HepG2 (cell line): ENCODE results near the gene INSR. TPM values are rescaled to one million over a fixed set of nuclear protein-coding genes. Genes with fewer than 3 reads are reported as not detected.

ENCODE experiments used
- ATAC-seq: fragments of 200-7000 bp; cut with Tn5 transposase; 3 replicates; pipeline ENCODE4 v1.9.1; 2020; ENCODE audit warnings: mild to moderate bottlenecking, moderate library complexity
- BruUV-seq: library from RNA; stranded (reverse); fragments of 400-500 nt; replicated peaks from 2 replicates; lab custom pipeline; 2021; lab: Mats Ljungman, UMichigan
- CTCF ChIA-PET: fragments of 300-600 bp; formaldehyde crosslinking; extraction: SDS; loops from one replicate; lab custom pipeline; 2021; ENCODE audit warnings: low total read pairs, inconsistent platforms, low intra/inter-chr PET ratio; lab: Yijun Ruan, JAX
- POLR2A ChIA-PET: fragments of 350-600 bp; sonication (Branson Sonifier 250); formaldehyde crosslinking; loops from one replicate; lab custom pipeline; 2020; ENCODE audit warnings: antibody characterized with exemption, inconsistent platforms; lab: Yijun Ruan, JAX
- DNase-seq: peaks from one replicate; pipeline ENCODE4 v3.0.0-alpha.2; 2015; ENCODE audit warnings: low spot score
- FAIRE-seq: peaks from 3 replicates; lab custom pipeline; 2011; peaks lifted over from hg19 to GRCh38; lab: Jason Lieb, UNC
- H2AFZ ChIP-seq: one replicate; pipeline ENCODE4 v1.6.1; 2011; ENCODE audit warnings: low read length, inconsistent platforms
- H3K27ac ChIP-seq: fragments of 300-600 bp; 3 replicates; pipeline ENCODE4 v1.8.0; 2011; ENCODE audit warnings: mixed run types, mild to moderate bottlenecking, mixed read lengths, low read length, inconsistent platforms; ENCODE audit not compliant: insufficient read depth; ENCODE audit errors: extremely low read length
- H3K27me3 ChIP-seq, 2 experiments: fragments of 200-600 bp in 1 of 2; 2 replicates in 1 of 2; 3 replicates in 1 of 2; pipeline versions ENCODE4 v1.6.0 to v1.8.0; 2011; ENCODE audit warnings: low read length in 2 of 2, mild to moderate bottlenecking in 2 of 2, moderate library complexity in 2 of 2, inconsistent platforms in 1 of 2; ENCODE audit not compliant: insufficient read depth in 2 of 2, control insufficient read depth in 1 of 2
- H3K36me3 ChIP-seq, 2 experiments: fragments of 200-600 bp in 1 of 2; replicated peaks in 1 of 2; 2 replicates in 1 of 2; 3 replicates in 1 of 2; pipeline versions ENCODE4 v1.5.1 to v1.8.0; 2011; ENCODE audit warnings: low read length in 2 of 2, inconsistent platforms in 1 of 2; ENCODE audit not compliant: insufficient read depth in 2 of 2, control insufficient read depth in 1 of 2
- H3K4me1 ChIP-seq: 2 replicates; pipeline ENCODE4 v1.5.1; 2012; ENCODE audit warnings: low read length, inconsistent platforms; ENCODE audit not compliant: insufficient read depth
- H3K4me2 ChIP-seq: 2 replicates; pipeline ENCODE4 v1.6.0; 2011; ENCODE audit warnings: low read depth, low read length, inconsistent platforms
- H3K4me3 ChIP-seq, 3 experiments: fragments of 200-600 bp in 1 of 3; sonication (generic), shearing (Covaris generic) in 1 of 3; replicated peaks in 1 of 3; 2 replicates each; pipeline ENCODE4 v1.5.1; 2011 to 2016; ENCODE audit warnings: low read length in 3 of 3, inconsistent platforms in 2 of 3, low read depth in 2 of 3, mild to moderate bottlenecking in 2 of 3, control low read depth in 1 of 3, mixed read lengths in 1 of 3; ENCODE audit not compliant: insufficient read depth in 1 of 3
- H3K79me2 ChIP-seq: one replicate; pipeline ENCODE4 v1.6.1; 2011; ENCODE audit warnings: low read length, inconsistent platforms; ENCODE audit not compliant: insufficient read depth
- H3K9ac ChIP-seq: 2 replicates; pipeline ENCODE4 v1.6.0; 2011; ENCODE audit warnings: mild to moderate bottlenecking, low read depth, low read length, inconsistent platforms; ENCODE audit not compliant: insufficient read depth
- H3K9me3 ChIP-seq: 2 replicates; pipeline ENCODE4 v1.5.1; 2012; ENCODE audit warnings: mild to moderate bottlenecking, low read length
- H4K20me1 ChIP-seq: 2 replicates; pipeline ENCODE4 v1.6.0; 2011; ENCODE audit warnings: inconsistent platforms, mild to moderate bottlenecking, low read length, moderate library complexity; ENCODE audit not compliant: insufficient read depth
- ADNP ChIP-seq: sonication (generic); formaldehyde crosslinking; IDR thresholded peaks from 2 replicates; pipeline ENCODE4 v1.4.0; 2020; ENCODE audit warnings: missing genetic modification reagents
- ASH2L ChIP-seq: fragments of 300-600, 200-600 bp; sonication (generic); IDR thresholded peaks from 2 replicates; pipeline ENCODE4 v1.7.0; 2017; ENCODE audit warnings: low read depth, mild to moderate bottlenecking, moderate library complexity, mixed read lengths, low read length; ENCODE audit not compliant: insufficient read length
- CENPX ChIP-seq: sonication (generic); formaldehyde crosslinking; IDR thresholded peaks from 2 replicates; pipeline ENCODE4 v1.9.0; 2021; ENCODE audit warnings: mild to moderate bottlenecking, missing genetic modification reagents, moderate library complexity
- CTCF ChIP-seq: sonication (generic); formaldehyde crosslinking; IDR thresholded peaks from 2 replicates; pipeline ENCODE4 v1.5.0; 2020; ENCODE audit warnings: mild to moderate bottlenecking, missing genetic modification reagents, moderate library complexity
- MXD4 ChIP-seq: IDR thresholded peaks from 2 replicates; pipeline ENCODE4 v1.6.1; 2016; ENCODE audit warnings: mild to moderate bottlenecking, missing biosample characterization, missing genetic modification reagents
- PHF5A ChIP-seq: IDR thresholded peaks from one replicate; pipeline ENCODE4 v1.6.1; 2018; ENCODE audit warnings: low read depth, missing genetic modification reagents; ENCODE audit not compliant: unreplicated experiment
- RNF219 ChIP-seq: sonication (generic); formaldehyde crosslinking; IDR thresholded peaks from 2 replicates; pipeline ENCODE4 v1.5.0; 2020; ENCODE audit warnings: mild to moderate bottlenecking, missing genetic modification reagents
- SMC3 ChIP-seq: IDR thresholded peaks from 2 replicates; pipeline ENCODE4 v1.6.1; 2011; ENCODE audit warnings: low read length, improper control_type of control experiment
- STAG1 ChIP-seq: sonication (generic); formaldehyde crosslinking; IDR thresholded peaks from 2 replicates; pipeline ENCODE4 v1.4.0; 2020; ENCODE audit warnings: missing genetic modification reagents
- ZFP90 ChIP-seq: sonication (generic); formaldehyde crosslinking; IDR thresholded peaks from 2 replicates; pipeline ENCODE4 v1.8.0; 2022; ENCODE audit warnings: missing genetic modification reagents, mild to moderate bottlenecking, inconsistent platforms, borderline replicate concordance
- ZNF180 ChIP-seq: sonication (generic); formaldehyde crosslinking; IDR thresholded peaks from 2 replicates; pipeline ENCODE4 v1.4.0; 2020; ENCODE audit warnings: low read depth, missing genetic modification reagents, borderline replicate concordance
- ZNF251 ChIP-seq: sonication (generic); formaldehyde crosslinking; IDR thresholded peaks from 2 replicates; pipeline ENCODE4 v1.9.0; 2021; ENCODE audit warnings: mild to moderate bottlenecking, missing genetic modification reagents
- ZNF343 ChIP-seq: sonication (generic); formaldehyde crosslinking; IDR thresholded peaks from 2 replicates; pipeline ENCODE4 v1.4.0; 2020; ENCODE audit warnings: mild to moderate bottlenecking, missing genetic modification reagents
- ZNF572 ChIP-seq: sonication (generic); formaldehyde crosslinking; IDR thresholded peaks from 2 replicates; pipeline ENCODE4 v1.5.1; 2020; ENCODE audit warnings: mild to moderate bottlenecking, missing genetic modification reagents
- ZNF687 ChIP-seq: sonication (generic); formaldehyde crosslinking; IDR thresholded peaks from 2 replicates; pipeline ENCODE4 v1.5.1; 2020; ENCODE audit warnings: mild to moderate bottlenecking, missing genetic modification reagents, moderate library complexity
- WGBS: methylation state at CpG from one replicate; pipeline ENCODE4 v1.1.6; 2017; ENCODE audit warnings: low lambda C conversion rate; 5-methylcytosine and 5-hydroxymethylcytosine counted together
- in situ Hi-C: cut with HindIII; loops from 2 replicates; pipeline ENCODE4 v1.10.0; 2017; ENCODE audit warnings: low pct_unique_long_range_greater_than_20kb; ENCODE audit not compliant: extremely low pct_ligation_motif_present
- intact Hi-C: fragments of 100-400 bp; cut with micrococcal nuclease; formaldehyde crosslinking; loops from one replicate; pipeline ENCODE4 v1.10.0; 2022; ENCODE audit not compliant: unreplicated experiment
- polyA plus RNA-seq, 8 experiments: library from polyadenylated mRNA; depleted of rRNA in 3 of 8; stranded (reverse) in 7 of 8; unstranded in 1 of 8; fragments of >200 nt; fragmentation: Illumina TruSeq in 4 of 8; extraction: Trizol in 4 of 8; gene quantifications; 2 replicates each; pipeline versions ENCODE4 v1.2.1 to v1.2.3, GENCODE V29; 2011 to 2016; ENCODE audit warnings: low read depth in 4 of 8, missing spikeins in 1 of 8, mixed read lengths in 1 of 8; ENCODE audit not compliant: insufficient read depth in 1 of 8
- total RNA-seq, 5 experiments: library from RNA; depleted of rRNA; stranded (reverse); fragments of >200 nt; fragmentation: Illumina TruSeq; extraction: Trizol; gene quantifications; 2 replicates each; pipeline ENCODE4 v1.2.3, GENCODE V29; 2016; ENCODE audit warnings: low read depth in 1 of 5

INSR gene
- total and polyA plus RNA-seq, 2 of the 13 experiments (the other 11 are each of a cell fraction or from before 2014, with no cell fraction given): 24.2 to 29.8 TPM

- no peak; the same call in 2 of the 3 replicates for ATAC-seq
- Histone ChIP-seq H3K9ac (no peak overlapping the region), H2AFZ (no peak overlapping the region), H3K79me2 (no peaks in the 10 kb centered on the region), H3K4me1 (peaks cover 5% of the 10 kb centered on the region), H3K9me3 (no peaks in the 10 kb centered on the region), H3K4me3 (no peak overlapping the region), H3K4me2 (no peak overlapping the region), H3K36me3 (no peaks in the 10 kb centered on the region), H4K20me1 (no peaks in the 10 kb centered on the region), H3K27me3 (no peaks in the 10 kb centered on the region), H3K27ac (no peak overlapping the region)
- BruUV-seq: no TSS peak
- ChIA-PET CTCF (interaction anchor here (1.5 kb wide), 1 partner anchor 177 kb away, joined by 5 read pairs; no protein-coding TSS in a partner anchor), POLR2A (no interaction called here)
- intact Hi-C loops (no loop called here), in situ Hi-C loops (no loop called here)
- FAIRE-seq: no peak
- peak; percentile 56 for DNase-seq
- 67% methylated on average over 10 of the region's 10 CpGs for WGBS
- no peak for TF ChIP-seq ZNF180 (CRISPR knock-in tag)
- no peak for TF ChIP-seq RNF219 (CRISPR knock-in tag)
- no peak for TF ChIP-seq ZNF343 (CRISPR knock-in tag)
- TF ChIP-seq ZNF687 (CRISPR knock-in tag): no peak
- no peak for TF ChIP-seq ADNP
- TF ChIP-seq SMC3: peak; percentile 17; the same call in 1 of the 2 replicates
- no peak for TF ChIP-seq ZNF251 (CRISPR knock-in tag)
- no peak for TF ChIP-seq MXD4
- TF ChIP-seq ASH2L: no peak
- TF ChIP-seq ZNF572: no peak
- no peak for TF ChIP-seq CENPX (CRISPR knock-in tag)
- peak; percentile 78 for TF ChIP-seq CTCF (CRISPR knock-in tag)
- no peak for TF ChIP-seq ZFP90 (CRISPR knock-in tag)
- TF ChIP-seq STAG1 (CRISPR knock-in tag): peak; percentile 58
- no peak for TF ChIP-seq PHF5A
These were observed 32.1 kb upstream of the INSR start for GRCh38 chr19:7326105-7326877.
